ENCODE results near the gene CA5B. TPM values are rescaled to one million over a fixed set of nuclear protein-coding genes. Genes with fewer than 3 reads are reported as not detected.

Gene CA5B
- total and polyA plus RNA-seq, 2 donors (not counting 1 experiment from before 2014, with no cell fraction given), result 17.2 to 25.1 TPM

DNA sequence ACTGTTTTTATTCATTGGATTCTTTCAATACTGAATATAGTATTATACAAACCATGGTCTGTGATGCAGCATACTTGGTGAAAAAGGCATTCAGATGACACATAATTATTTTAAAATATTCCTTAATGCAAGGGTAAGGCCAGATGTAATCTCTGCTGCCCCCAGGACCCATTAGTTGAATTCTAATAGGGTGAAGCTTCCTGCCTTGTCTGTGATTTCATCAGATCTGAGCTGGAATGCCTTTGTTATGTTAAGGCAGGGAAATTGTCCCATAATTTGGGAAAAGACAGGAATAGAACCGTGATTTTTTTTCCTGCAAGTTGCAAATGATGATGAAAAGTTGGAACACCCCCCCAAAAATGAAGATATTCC, 78.4 kb downstream of the CA5B start:
- Histone ChIP-seq H3K79me2 (ENCODE audit: control insufficient read depth, insufficient read depth, low read length) (no peaks in the 10 kb centered on the region), H3K9ac (ENCODE audit: low read length) (no peak overlapping the region), H3K4me1 (ENCODE audit: control insufficient read depth in 2 of 2, insufficient read depth in 2 of 2, low read length in 2 of 2) (no peaks in the 10 kb centered on the region), H4K20me1 (ENCODE audit: control insufficient read depth, insufficient read depth, low read length, poor library complexity, severe bottlenecking) (peaks cover 6% of the 10 kb centered on the region), H3K4me3 (ENCODE audit: control extremely low read depth in 1 of 5, extremely low read depth in 1 of 5, insufficient read depth in 1 of 5, low read depth in 2 of 5, low read length in 4 of 5) (no peak overlapping the region), H3K4me2 (replicated peaks; ENCODE audit: low read depth, low read length, poor library complexity, severe bottlenecking) (no peak overlapping the region), H3K36me3 (replicated peaks in 1 of 2; ENCODE audit: control extremely low read depth in 1 of 2, control insufficient read depth in 1 of 2, extremely low read depth in 1 of 2, insufficient read depth in 2 of 2, low read length in 1 of 2) (peaks cover 1 to 70% of the 10 kb centered on the region in 2 experiments), H3K27ac (ENCODE audit: low read length in 2 of 2) (no peak overlapping the region), H3K27me3 (replicated peaks in 1 of 4; ENCODE audit: control extremely low read depth in 1 of 4, control insufficient read depth in 3 of 4, insufficient read depth in 4 of 4, low read length in 3 of 4) (no peaks in the 10 kb centered on the region), H3K9me3 (ENCODE audit: control extremely low read depth in 1 of 3, control insufficient read depth in 2 of 3, insufficient read depth in 1 of 3, low read length in 2 of 3) (no peaks in the 10 kb centered on the region), H2AFZ (ENCODE audit: insufficient read depth, low read depth, low read length, poor library complexity, severe bottlenecking) (no peak overlapping the region)
- POLR2A ChIA-PET, result no interaction called here
- DNase-seq, result no peak
- Mint-ChIP-seq H3K27ac (no peak overlapping the region), H3K4me3 (no peak overlapping the region), H3K4me1 (no peaks in the 10 kb centered on the region), H3K9me3 (ENCODE audit: insufficient read depth) (no peaks in the 10 kb centered on the region), H3K27me3 (no peaks in the 10 kb centered on the region)
- no peak for ATAC-seq (ENCODE audit: low read depth)
- WGBS (ENCODE audit: insufficient coverage), result no CpG with 5 or more reads among the region's 1 CpG
- CTCF ChIA-PET, result interaction anchor here (0.7 to 1.2 kb wide), 5 partner anchors 11 to 629 kb away, joined by 3 to 7 read pairs (median 4); no protein-coding TSS in a partner anchor
- intact Hi-C loops (cut with micrococcal nuclease), result no loop called here
- no peak for TF ChIP-seq EZH2 (IDR thresholded peaks at IDR 0.05; ENCODE audit: borderline replicate concordance, insufficient read depth, low read depth, low read length, poor library complexity, severe bottlenecking)
- TF ChIP-seq, protein P1, sequence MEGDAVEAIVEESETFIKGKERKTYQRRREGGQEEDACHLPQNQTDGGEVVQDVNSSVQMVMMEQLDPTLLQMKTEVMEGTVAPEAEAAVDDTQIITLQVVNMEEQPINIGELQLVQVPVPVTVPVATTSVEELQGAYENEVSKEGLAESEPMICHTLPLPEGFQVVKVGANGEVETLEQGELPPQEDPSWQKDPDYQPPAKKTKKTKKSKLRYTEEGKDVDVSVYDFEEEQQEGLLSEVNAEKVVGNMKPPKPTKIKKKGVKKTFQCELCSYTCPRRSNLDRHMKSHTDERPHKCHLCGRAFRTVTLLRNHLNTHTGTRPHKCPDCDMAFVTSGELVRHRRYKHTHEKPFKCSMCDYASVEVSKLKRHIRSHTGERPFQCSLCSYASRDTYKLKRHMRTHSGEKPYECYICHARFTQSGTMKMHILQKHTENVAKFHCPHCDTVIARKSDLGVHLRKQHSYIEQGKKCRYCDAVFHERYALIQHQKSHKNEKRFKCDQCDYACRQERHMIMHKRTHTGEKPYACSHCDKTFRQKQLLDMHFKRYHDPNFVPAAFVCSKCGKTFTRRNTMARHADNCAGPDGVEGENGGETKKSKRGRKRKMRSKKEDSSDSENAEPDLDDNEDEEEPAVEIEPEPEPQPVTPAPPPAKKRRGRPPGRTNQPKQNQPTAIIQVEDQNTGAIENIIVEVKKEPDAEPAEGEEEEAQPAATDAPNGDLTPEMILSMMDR (IDR thresholded peaks at IDR 0.05), result no peak

DNA sequence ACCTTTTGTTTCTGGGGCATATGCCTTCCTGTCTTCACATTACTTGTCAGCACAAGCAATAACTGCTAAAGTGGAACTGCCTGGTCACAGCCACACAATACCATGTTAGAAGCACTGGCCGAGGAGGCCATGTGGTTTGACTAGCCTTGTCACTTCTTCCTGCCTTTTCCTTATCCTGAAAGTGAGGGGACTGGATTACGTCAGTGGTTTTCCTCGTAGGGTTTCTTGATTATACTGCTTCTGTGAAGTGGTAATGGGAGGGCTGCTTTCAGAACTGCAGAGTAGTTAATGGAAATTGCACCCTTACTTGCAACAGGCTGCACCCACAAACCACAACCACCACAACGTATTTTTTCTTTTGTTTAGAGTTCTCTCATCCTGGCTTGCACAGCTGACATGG, 78.8 kb downstream of the CA5B start:
- H3K4me1 ChIP-seq (ENCODE audit: control insufficient read depth in 2 of 2, insufficient read depth in 2 of 2, low read length in 2 of 2), result no peaks in the 10 kb centered on the region
- H4K20me1 ChIP-seq (ENCODE audit: control insufficient read depth, insufficient read depth, low read length, poor library complexity, severe bottlenecking), result peaks cover 6% of the 10 kb centered on the region
- H3K9ac ChIP-seq (ENCODE audit: low read length), result no peak overlapping the region
- TF ChIP-seq EZH2 (IDR thresholded peaks at IDR 0.05; ENCODE audit: borderline replicate concordance, insufficient read depth, low read depth, low read length, poor library complexity, severe bottlenecking), result no peak
- no peaks in the 10 kb centered on the region for H3K79me2 ChIP-seq (ENCODE audit: control insufficient read depth, insufficient read depth, low read length)
- no CpG with 5 or more reads among the region's 4 CpGs for WGBS (ENCODE audit: insufficient coverage)
- Mint-ChIP-seq H3K9me3 (ENCODE audit: insufficient read depth) (no peaks in the 10 kb centered on the region), H3K27ac (no peak overlapping the region), H3K4me3 (no peak overlapping the region), H3K27me3 (no peaks in the 10 kb centered on the region), H3K4me1 (no peaks in the 10 kb centered on the region)
- ChIA-PET POLR2A (no interaction called here), CTCF (interaction anchor here (1.2 kb wide), 1 partner anchor 155 kb away, joined by 7 read pairs; no protein-coding TSS in a partner anchor)
- H3K36me3 ChIP-seq (replicated peaks in 1 of 2; ENCODE audit: control extremely low read depth in 1 of 2, control insufficient read depth in 1 of 2, extremely low read depth in 1 of 2, insufficient read depth in 2 of 2, low read length in 1 of 2), result peaks cover 1 to 70% of the 10 kb centered on the region in 2 experiments
- no peak overlapping the region for H3K27ac ChIP-seq (ENCODE audit: low read length in 2 of 2)
- H3K9me3 ChIP-seq (ENCODE audit: control extremely low read depth in 1 of 3, control insufficient read depth in 2 of 3, insufficient read depth in 1 of 3, low read length in 2 of 3), result no peaks in the 10 kb centered on the region
- H3K27me3 ChIP-seq (replicated peaks in 1 of 4; ENCODE audit: control extremely low read depth in 1 of 4, control insufficient read depth in 3 of 4, insufficient read depth in 4 of 4, low read length in 3 of 4), result no peaks in the 10 kb centered on the region
- no peak overlapping the region for H3K4me3 ChIP-seq (ENCODE audit: control extremely low read depth in 1 of 5, extremely low read depth in 1 of 5, insufficient read depth in 1 of 5, low read depth in 2 of 5, low read length in 4 of 5)
- ATAC-seq (ENCODE audit: low read depth) (no peak), DNase-seq (no peak)
- intact Hi-C loops (cut with micrococcal nuclease), result no loop called here
- H3K4me2 ChIP-seq (replicated peaks; ENCODE audit: low read depth, low read length, poor library complexity, severe bottlenecking), result no peak overlapping the region
- no peak overlapping the region for H2AFZ ChIP-seq (ENCODE audit: insufficient read depth, low read depth, low read length, poor library complexity, severe bottlenecking)
